LHCN-M2 (cell line): Measurements from ENCODE around the gene TUBB. TPM values are rescaled to one million over a fixed set of nuclear protein-coding genes. Genes with fewer than 3 reads are reported as not detected.

Experiments used
- total RNA-seq: library from RNA; depleted of rRNA; stranded (reverse); fragments of >200 nt; gene quantifications from 2 replicates; pipeline ENCODE4 v1.2.3, GENCODE V29; 2014; rRNA removed

Gene TUBB
- total RNA-seq, 1 experiment from 2014 or later = 1,474 TPM

Other genes starting within 250 kb of the TUBB start
- 133 and 149 TPM in 2 replicates for gene HLA-E, start 230.8 kb upstream of the TUBB start, total RNA-seq
- 51.1 TPM in 2 replicates for gene GNL1, start 163.9 kb upstream of the TUBB start, total RNA-seq
- gene PRR3, start 163.1 kb upstream of the TUBB start, total RNA-seq = 9.6 and 13.7 TPM in 2 replicates
- 46.6 and 69.5 TPM in 2 replicates for gene ABCF1, start 148.9 kb upstream of the TUBB start, total RNA-seq
- gene PPP1R10, start 103.1 kb upstream of the TUBB start, total RNA-seq = 37.9 and 43.9 TPM in 2 replicates
- 56.5 and 67.9 TPM in 2 replicates for gene MRPS18B, start 102.5 kb upstream of the TUBB start, total RNA-seq
- gene ATAT1, start 93.5 kb upstream of the TUBB start, total RNA-seq = 6.0 and 6.5 TPM in 2 replicates
- 3.2 and 7.2 TPM in 2 replicates for gene C6orf136, start 73.2 kb upstream of the TUBB start, total RNA-seq
- 36.1 and 40.0 TPM in 2 replicates for gene DHX16, start 47.3 kb upstream of the TUBB start, total RNA-seq
- gene PPP1R18, start 33.7 kb upstream of the TUBB start, total RNA-seq = 94.5 and 105 TPM in 2 replicates
- gene NRM, start 29.4 kb upstream of the TUBB start, total RNA-seq = 19.9 and 27.6 TPM in 2 replicates
- 12.4 and 16.3 TPM in 2 replicates for gene MDC1, start 3.1 kb upstream of the TUBB start, total RNA-seq
- 207 and 208 TPM in 2 replicates for gene FLOT1, start 22.3 kb downstream of the TUBB start, total RNA-seq
- 51.0 and 65.9 TPM in 2 replicates for gene IER3, start 24.2 kb downstream of the TUBB start, total RNA-seq
- gene DDR1, start 164.2 kb downstream of the TUBB start, total RNA-seq = 43.1 and 47.0 TPM in 2 replicates
- 9.0 and 16.2 TPM in 2 replicates for gene GTF2H4, start 187.9 kb downstream of the TUBB start, total RNA-seq
- 21.9 and 26.5 TPM in 2 replicates for gene VARS2, start 193.9 kb downstream of the TUBB start, total RNA-seq
- gene SFTA2, start 211.8 kb downstream of the TUBB start, total RNA-seq = not detected in 2 replicates
- gene MUCL3, start 220.6 kb downstream of the TUBB start, total RNA-seq = not detected in 2 replicates